WTC11 (cell line): ENCODE data around the gene PRMT5. TPM values are rescaled to one million over a fixed set of nuclear protein-coding genes. Genes with fewer than 3 reads are reported as not detected.

Experiments used
- CBFB ChIP-seq: sonication (generic); formaldehyde crosslinking; IDR thresholded peaks from 2 replicates; pipeline ENCODE4 v1.8.1; 2022; ENCODE audit warnings: mild to moderate bottlenecking, low read depth, missing genetic modification reagents
- CREM ChIP-seq: sonication (generic); formaldehyde crosslinking; IDR thresholded peaks from 2 replicates; pipeline ENCODE4 v1.8.1; 2022; ENCODE audit warnings: mild to moderate bottlenecking, missing genetic modification reagents, moderate library complexity
- FOXP1 ChIP-seq: sonication (generic); formaldehyde crosslinking; IDR thresholded peaks from 2 replicates; pipeline ENCODE4 v1.8.0; 2022; ENCODE audit warnings: missing genetic modification reagents, mild to moderate bottlenecking, moderate library complexity, borderline replicate concordance
- IRF2 ChIP-seq: sonication (generic); formaldehyde crosslinking; IDR thresholded peaks from 2 replicates; pipeline ENCODE4 v1.8.0; 2022; ENCODE audit warnings: low read depth, missing genetic modification reagents, borderline replicate concordance
- KAT7 ChIP-seq: sonication (generic); formaldehyde crosslinking; IDR thresholded peaks from 2 replicates; pipeline ENCODE4 v1.8.1; 2023; ENCODE audit warnings: missing genetic modification reagents, mild to moderate bottlenecking, borderline replicate concordance
- MXD4 ChIP-seq: fragments of 250-450 bp; sonication (Bioruptor Pico); IDR thresholded peaks from 2 replicates; pipeline ENCODE4 v1.8.0; 2021; ENCODE audit warnings: mild to moderate bottlenecking, moderate library complexity, borderline replicate concordance
- NFE2L1 ChIP-seq: sonication (generic); formaldehyde crosslinking; IDR thresholded peaks from 2 replicates; pipeline ENCODE4 v1.8.1; 2023; ENCODE audit warnings: missing genetic modification reagents
- NR1H2 ChIP-seq: sonication (generic); formaldehyde crosslinking; IDR thresholded peaks from 2 replicates; pipeline ENCODE4 v1.9.0; 2021; ENCODE audit warnings: mild to moderate bottlenecking, moderate library complexity, missing genetic modification reagents
- NR2C2 ChIP-seq: sonication (generic); formaldehyde crosslinking; IDR thresholded peaks from 2 replicates; pipeline ENCODE4 v1.8.0; 2022; ENCODE audit warnings: mild to moderate bottlenecking, missing genetic modification reagents
- NR3C1 ChIP-seq: sonication (generic); formaldehyde crosslinking; conservative IDR thresholded peaks from 2 replicates; pipeline ENCODE4 v1.8.1; 2023; ENCODE audit warnings: low read depth, mild to moderate bottlenecking, missing genetic modification reagents
- SP1 ChIP-seq: sonication (generic); formaldehyde crosslinking; conservative IDR thresholded peaks from 2 replicates; pipeline ENCODE4 v1.8.1; 2022; ENCODE audit warnings: missing genetic modification reagents
- TP53 ChIP-seq: sonication (generic); formaldehyde crosslinking; IDR thresholded peaks from 2 replicates; pipeline ENCODE4 v1.8.1; 2023; ENCODE audit warnings: mild to moderate bottlenecking, missing genetic modification reagents
- ZNF317 ChIP-seq: sonication (generic); formaldehyde crosslinking; IDR thresholded peaks from 2 replicates; pipeline ENCODE4 v1.8.1; 2023; ENCODE audit warnings: low read depth, mild to moderate bottlenecking, moderate library complexity, missing genetic modification reagents, borderline replicate concordance
- ZNF423 ChIP-seq: fragments of 250-450 bp; sonication (Bioruptor Pico); IDR thresholded peaks from 2 replicates; pipeline ENCODE4 v2.1.2; 2022; ENCODE audit warnings: mild to moderate bottlenecking, moderate library complexity
- total RNA-seq: library from RNA; stranded (reverse); gene quantifications from 3 replicates; pipeline ENCODE4 v1.2.3, GENCODE V29; 2021
- TF ChIP-seq, protein P1 (sequence below): sonication (generic); formaldehyde crosslinking; IDR thresholded peaks from 2 replicates; pipeline ENCODE4 v1.8.0; 2022; ENCODE audit warnings: missing genetic modification reagents
- TF ChIP-seq, protein P2 (sequence below): sonication (generic); formaldehyde crosslinking; IDR thresholded peaks from 2 replicates; pipeline ENCODE4 v1.8.1; 2022; ENCODE audit warnings: mild to moderate bottlenecking, missing genetic modification reagents, moderate library complexity, borderline replicate concordance
- TF ChIP-seq, protein P3 (sequence below): sonication (generic); formaldehyde crosslinking; IDR thresholded peaks from 2 replicates; pipeline ENCODE4 v1.8.0; 2023; ENCODE audit warnings: missing genetic modification reagents
- TF ChIP-seq, protein P4 (sequence below): fragments of 250-450 bp; sonication (Bioruptor Pico); conservative IDR thresholded peaks from 2 replicates; pipeline ENCODE4 v1.9.0; 2021; ENCODE audit warnings: mild to moderate bottlenecking
- TF ChIP-seq, protein P5 (sequence below): fragments of 200-600 bp; IDR thresholded peaks from 2 replicates; pipeline ENCODE4 v1.8.0; 2022; ENCODE audit warnings: antibody characterized with exemption
- TF ChIP-seq, protein P6 (sequence below): sonication (generic); formaldehyde crosslinking; conservative IDR thresholded peaks from 2 replicates; pipeline ENCODE4 v1.8.1; 2023; ENCODE audit warnings: mild to moderate bottlenecking, low read depth, missing genetic modification reagents, moderate library complexity
- TF ChIP-seq, protein P7 (sequence below): fragments of 250-450 bp; sonication (Bioruptor Pico); IDR thresholded peaks from 2 replicates; pipeline ENCODE4 v2.1.2; 2022; ENCODE audit warnings: mild to moderate bottlenecking, moderate library complexity
- TF ChIP-seq, protein P8 (sequence below): sonication (generic); formaldehyde crosslinking; IDR thresholded peaks from 2 replicates; pipeline ENCODE4 v1.8.1; 2023; ENCODE audit warnings: mild to moderate bottlenecking, missing genetic modification reagents

The PRMT5 gene
- total RNA-seq, 1 experiment from 2014 or later, result 124 TPM

DNA sequence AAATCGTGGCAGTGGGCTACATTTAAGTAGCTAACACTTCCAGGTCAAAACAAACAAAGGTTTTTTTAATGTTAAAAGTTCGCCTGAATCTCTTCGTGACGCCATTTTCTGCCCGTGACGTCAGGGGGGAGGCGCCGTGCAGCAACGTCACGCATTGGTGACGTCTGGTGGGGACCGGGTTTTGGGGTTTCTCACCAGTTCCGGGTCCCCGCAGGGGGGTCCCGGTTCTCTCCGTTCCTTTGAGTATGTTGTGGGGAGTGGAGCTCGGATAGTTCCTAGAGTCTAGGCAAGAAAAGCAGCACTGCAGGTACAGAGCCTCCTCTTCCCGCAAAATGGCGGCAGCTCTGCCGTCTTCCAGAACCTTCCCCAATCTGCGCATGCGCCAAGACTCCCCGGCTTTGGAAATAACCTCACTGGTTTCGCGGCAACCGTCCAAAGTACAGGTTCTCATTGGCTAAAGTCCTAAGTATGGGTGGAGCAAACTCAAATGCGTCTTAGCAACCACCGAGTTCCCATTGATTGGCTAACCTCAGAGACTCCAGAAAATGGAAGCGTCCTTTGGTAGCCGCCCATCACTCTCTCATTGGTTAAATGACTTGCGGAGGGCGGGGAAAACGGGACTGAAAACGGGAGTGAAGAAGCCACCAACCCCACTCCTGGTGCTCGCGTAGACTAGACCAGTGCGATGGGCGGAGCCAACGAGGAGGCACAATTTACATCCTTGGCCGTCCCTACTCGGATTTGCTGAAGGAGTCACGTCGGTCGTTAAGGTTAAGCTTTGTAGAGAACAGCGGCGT is 10.2 kb downstream of the PRMT5 start, which contains the start of gene RBM23 (continued):
- TF ChIP-seq IRF2 (CRISPR knock-in tag), result no peak
- TF ChIP-seq TP53 (CRISPR knock-in tag), result no peak
- TF ChIP-seq NR3C1, result no peak
- no peak for TF ChIP-seq ZNF423 (CRISPR knock-in tag)
- peak; percentile 67; the same call in 1 of the 2 replicates for TF ChIP-seq SP1 (CRISPR knock-in tag)
- no peak for TF ChIP-seq MXD4 (CRISPR knock-in tag)
- no peak for TF ChIP-seq CBFB (CRISPR knock-in tag)
- TF ChIP-seq, protein P1, sequence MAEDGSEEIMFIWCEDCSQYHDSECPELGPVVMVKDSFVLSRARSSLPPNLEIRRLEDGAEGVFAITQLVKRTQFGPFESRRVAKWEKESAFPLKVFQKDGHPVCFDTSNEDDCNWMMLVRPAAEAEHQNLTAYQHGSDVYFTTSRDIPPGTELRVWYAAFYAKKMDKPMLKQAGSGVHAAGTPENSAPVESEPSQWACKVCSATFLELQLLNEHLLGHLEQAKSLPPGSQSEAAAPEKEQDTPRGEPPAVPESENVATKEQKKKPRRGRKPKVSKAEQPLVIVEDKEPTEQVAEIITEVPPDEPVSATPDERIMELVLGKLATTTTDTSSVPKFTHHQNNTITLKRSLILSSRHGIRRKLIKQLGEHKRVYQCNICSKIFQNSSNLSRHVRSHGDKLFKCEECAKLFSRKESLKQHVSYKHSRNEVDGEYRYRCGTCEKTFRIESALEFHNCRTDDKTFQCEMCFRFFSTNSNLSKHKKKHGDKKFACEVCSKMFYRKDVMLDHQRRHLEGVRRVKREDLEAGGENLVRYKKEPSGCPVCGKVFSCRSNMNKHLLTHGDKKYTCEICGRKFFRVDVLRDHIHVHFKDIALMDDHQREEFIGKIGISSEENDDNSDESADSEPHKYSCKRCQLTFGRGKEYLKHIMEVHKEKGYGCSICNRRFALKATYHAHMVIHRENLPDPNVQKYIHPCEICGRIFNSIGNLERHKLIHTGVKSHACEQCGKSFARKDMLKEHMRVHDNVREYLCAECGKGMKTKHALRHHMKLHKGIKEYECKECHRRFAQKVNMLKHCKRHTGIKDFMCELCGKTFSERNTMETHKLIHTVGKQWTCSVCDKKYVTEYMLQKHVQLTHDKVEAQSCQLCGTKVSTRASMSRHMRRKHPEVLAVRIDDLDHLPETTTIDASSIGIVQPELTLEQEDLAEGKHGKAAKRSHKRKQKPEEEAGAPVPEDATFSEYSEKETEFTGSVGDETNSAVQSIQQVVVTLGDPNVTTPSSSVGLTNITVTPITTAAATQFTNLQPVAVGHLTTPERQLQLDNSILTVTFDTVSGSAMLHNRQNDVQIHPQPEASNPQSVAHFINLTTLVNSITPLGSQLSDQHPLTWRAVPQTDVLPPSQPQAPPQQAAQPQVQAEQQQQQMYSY (CRISPR knock-in tag), result no peak
- TF ChIP-seq NR2C2 (CRISPR knock-in tag), result no peak
- TF ChIP-seq, protein P2, sequence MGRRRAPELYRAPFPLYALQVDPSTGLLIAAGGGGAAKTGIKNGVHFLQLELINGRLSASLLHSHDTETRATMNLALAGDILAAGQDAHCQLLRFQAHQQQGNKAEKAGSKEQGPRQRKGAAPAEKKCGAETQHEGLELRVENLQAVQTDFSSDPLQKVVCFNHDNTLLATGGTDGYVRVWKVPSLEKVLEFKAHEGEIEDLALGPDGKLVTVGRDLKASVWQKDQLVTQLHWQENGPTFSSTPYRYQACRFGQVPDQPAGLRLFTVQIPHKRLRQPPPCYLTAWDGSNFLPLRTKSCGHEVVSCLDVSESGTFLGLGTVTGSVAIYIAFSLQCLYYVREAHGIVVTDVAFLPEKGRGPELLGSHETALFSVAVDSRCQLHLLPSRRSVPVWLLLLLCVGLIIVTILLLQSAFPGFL (CRISPR knock-in tag), result no peak
- TF ChIP-seq, protein P3, sequence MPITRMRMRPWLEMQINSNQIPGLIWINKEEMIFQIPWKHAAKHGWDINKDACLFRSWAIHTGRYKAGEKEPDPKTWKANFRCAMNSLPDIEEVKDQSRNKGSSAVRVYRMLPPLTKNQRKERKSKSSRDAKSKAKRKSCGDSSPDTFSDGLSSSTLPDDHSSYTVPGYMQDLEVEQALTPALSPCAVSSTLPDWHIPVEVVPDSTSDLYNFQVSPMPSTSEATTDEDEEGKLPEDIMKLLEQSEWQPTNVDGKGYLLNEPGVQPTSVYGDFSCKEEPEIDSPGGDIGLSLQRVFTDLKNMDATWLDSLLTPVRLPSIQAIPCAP (CRISPR knock-in tag), result no peak
- no peak for TF ChIP-seq NR1H2 (CRISPR knock-in tag)
- TF ChIP-seq, protein P4, sequence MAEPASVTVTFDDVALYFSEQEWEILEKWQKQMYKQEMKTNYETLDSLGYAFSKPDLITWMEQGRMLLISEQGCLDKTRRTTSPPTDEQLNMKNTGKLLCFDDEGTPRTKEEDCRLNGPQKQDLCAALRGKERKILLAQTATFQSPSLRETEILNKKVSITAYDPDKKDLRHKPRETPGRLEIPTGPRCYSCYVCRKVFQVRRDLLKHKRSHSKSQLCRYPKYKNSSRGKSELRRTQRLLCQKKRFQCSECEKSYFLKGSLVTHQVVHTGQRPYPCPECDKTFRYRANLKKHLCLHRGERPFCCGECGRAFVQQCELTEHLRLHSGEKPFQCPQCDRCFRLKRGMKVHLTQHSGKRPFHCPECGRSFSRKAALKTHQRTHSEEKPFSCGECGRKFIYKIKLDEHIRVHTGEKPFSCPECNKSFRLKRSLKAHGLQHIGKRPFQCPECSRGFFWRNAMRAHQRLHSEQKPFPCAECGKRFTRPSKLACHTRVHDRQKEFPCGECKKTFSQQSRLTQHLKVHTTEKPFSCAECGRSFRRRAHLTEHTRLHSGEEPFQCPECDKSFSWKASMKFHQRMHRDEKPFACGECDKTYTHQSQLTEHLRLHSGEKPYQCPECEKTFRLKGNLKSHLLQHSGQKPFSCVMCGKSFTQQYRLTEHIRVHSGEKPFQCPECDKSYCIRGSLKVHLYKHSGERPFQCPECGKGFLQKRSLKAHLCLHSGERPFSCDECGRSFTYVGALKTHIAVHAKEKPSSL (CRISPR knock-in tag), result no peak
- TF ChIP-seq, protein P5, sequence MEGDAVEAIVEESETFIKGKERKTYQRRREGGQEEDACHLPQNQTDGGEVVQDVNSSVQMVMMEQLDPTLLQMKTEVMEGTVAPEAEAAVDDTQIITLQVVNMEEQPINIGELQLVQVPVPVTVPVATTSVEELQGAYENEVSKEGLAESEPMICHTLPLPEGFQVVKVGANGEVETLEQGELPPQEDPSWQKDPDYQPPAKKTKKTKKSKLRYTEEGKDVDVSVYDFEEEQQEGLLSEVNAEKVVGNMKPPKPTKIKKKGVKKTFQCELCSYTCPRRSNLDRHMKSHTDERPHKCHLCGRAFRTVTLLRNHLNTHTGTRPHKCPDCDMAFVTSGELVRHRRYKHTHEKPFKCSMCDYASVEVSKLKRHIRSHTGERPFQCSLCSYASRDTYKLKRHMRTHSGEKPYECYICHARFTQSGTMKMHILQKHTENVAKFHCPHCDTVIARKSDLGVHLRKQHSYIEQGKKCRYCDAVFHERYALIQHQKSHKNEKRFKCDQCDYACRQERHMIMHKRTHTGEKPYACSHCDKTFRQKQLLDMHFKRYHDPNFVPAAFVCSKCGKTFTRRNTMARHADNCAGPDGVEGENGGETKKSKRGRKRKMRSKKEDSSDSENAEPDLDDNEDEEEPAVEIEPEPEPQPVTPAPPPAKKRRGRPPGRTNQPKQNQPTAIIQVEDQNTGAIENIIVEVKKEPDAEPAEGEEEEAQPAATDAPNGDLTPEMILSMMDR, result no peak
- no peak for TF ChIP-seq ZNF317 (CRISPR knock-in tag)
- peak; percentile 95 for TF ChIP-seq CREM (CRISPR knock-in tag)
- TF ChIP-seq FOXP1 (CRISPR knock-in tag), result no peak
- TF ChIP-seq, protein P6, sequence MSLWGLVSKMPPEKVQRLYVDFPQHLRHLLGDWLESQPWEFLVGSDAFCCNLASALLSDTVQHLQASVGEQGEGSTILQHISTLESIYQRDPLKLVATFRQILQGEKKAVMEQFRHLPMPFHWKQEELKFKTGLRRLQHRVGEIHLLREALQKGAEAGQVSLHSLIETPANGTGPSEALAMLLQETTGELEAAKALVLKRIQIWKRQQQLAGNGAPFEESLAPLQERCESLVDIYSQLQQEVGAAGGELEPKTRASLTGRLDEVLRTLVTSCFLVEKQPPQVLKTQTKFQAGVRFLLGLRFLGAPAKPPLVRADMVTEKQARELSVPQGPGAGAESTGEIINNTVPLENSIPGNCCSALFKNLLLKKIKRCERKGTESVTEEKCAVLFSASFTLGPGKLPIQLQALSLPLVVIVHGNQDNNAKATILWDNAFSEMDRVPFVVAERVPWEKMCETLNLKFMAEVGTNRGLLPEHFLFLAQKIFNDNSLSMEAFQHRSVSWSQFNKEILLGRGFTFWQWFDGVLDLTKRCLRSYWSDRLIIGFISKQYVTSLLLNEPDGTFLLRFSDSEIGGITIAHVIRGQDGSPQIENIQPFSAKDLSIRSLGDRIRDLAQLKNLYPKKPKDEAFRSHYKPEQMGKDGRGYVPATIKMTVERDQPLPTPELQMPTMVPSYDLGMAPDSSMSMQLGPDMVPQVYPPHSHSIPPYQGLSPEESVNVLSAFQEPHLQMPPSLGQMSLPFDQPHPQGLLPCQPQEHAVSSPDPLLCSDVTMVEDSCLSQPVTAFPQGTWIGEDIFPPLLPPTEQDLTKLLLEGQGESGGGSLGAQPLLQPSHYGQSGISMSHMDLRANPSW (CRISPR knock-in tag), result no peak
- no peak for TF ChIP-seq KAT7 (CRISPR knock-in tag)
- no peak for TF ChIP-seq NFE2L1
- TF ChIP-seq, protein P7, sequence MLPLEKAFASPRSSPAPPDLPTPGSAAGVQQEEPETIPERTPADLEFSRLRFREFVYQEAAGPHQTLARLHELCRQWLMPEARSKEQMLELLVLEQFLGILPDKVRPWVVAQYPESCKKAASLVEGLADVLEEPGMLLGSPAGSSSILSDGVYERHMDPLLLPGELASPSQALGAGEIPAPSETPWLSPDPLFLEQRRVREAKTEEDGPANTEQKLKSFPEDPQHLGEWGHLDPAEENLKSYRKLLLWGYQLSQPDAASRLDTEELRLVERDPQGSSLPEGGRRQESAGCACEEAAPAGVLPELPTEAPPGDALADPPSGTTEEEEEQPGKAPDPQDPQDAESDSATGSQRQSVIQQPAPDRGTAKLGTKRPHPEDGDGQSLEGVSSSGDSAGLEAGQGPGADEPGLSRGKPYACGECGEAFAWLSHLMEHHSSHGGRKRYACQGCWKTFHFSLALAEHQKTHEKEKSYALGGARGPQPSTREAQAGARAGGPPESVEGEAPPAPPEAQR (CRISPR knock-in tag), result no peak
- TF ChIP-seq, protein P8, sequence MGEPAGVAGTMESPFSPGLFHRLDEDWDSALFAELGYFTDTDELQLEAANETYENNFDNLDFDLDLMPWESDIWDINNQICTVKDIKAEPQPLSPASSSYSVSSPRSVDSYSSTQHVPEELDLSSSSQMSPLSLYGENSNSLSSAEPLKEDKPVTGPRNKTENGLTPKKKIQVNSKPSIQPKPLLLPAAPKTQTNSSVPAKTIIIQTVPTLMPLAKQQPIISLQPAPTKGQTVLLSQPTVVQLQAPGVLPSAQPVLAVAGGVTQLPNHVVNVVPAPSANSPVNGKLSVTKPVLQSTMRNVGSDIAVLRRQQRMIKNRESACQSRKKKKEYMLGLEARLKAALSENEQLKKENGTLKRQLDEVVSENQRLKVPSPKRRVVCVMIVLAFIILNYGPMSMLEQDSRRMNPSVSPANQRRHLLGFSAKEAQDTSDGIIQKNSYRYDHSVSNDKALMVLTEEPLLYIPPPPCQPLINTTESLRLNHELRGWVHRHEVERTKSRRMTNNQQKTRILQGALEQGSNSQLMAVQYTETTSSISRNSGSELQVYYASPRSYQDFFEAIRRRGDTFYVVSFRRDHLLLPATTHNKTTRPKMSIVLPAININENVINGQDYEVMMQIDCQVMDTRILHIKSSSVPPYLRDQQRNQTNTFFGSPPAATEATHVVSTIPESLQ (CRISPR knock-in tag), result no peak
